ENCODE measurements around the gene TBC1D5.

DNA sequence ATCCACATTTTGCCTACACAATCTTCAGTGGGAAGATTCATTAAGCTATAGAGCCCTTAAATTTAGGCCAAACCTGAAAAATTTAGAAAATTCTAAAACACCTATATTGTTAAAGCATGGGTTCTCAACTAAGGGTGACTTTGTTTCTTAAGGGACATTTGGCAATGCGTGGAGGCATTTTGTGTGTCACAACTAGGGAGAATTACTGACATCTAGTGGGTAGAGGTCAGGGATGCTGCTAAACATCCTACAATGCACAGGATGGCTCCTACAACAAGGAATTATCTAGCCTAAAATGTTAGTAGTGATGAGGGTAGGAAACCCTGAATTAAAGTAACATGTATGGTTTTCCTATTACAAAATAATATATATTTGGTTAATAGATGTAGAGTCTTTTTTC is 55.8 kb downstream of the TBC1D5 start:
- no peak for TF ChIP-seq GATA3 (IDR thresholded peaks at IDR 0.05; ENCODE audit: low read depth, low read length)
- TF ChIP-seq GATA2 (IDR thresholded peaks at IDR 0.05; ENCODE audit: low read depth, low read length), result no peak
